Upper lobe of right lung (tissue), 1 donor: ENCODE results near the gene CLCN1. TPM values are rescaled to one million over a fixed set of nuclear protein-coding genes. Genes with fewer than 3 reads are reported as not detected.

Experiments
- ATAC-seq: fragments of 200-7000 bp; cut with Tn5 transposase; one replicate; pipeline ENCODE4 v1.9.1; 2020; ENCODE audit warnings: mild to moderate bottlenecking, moderate library complexity
- DNase-seq: peaks from one replicate; pipeline ENCODE4 v3.0.0-alpha.2; 2020
- H3K27ac ChIP-seq: fragments of 200-600 bp; one replicate; pipeline ENCODE4 v1.8.0; 2022
- H3K27me3 ChIP-seq: fragments of 200-600 bp; one replicate; pipeline ENCODE4 v1.8.0; 2022; ENCODE audit warnings: mild to moderate bottlenecking
- H3K36me3 ChIP-seq: fragments of 200-600 bp; one replicate; pipeline ENCODE4 v1.8.0; 2022
- H3K4me1 ChIP-seq: fragments of 200-600 bp; one replicate; pipeline ENCODE4 v1.8.0; 2022
- H3K4me3 ChIP-seq: fragments of 200-600 bp; one replicate; pipeline ENCODE4 v1.8.0; 2022; ENCODE audit warnings: mild to moderate bottlenecking
- H3K9me3 ChIP-seq: fragments of 200-600 bp; one replicate; pipeline ENCODE4 v1.8.0; 2022
- CTCF ChIP-seq: fragments of 200-600 bp; IDR thresholded peaks from one replicate; pipeline ENCODE4 v1.8.0; 2022; ENCODE audit warnings: antibody characterized with exemption
- intact Hi-C: fragments of 100-400 bp; cut with DNase I; formaldehyde crosslinking; loops from one replicate; pipeline ENCODE4 v1.11.0; 2022
- total RNA-seq: library from RNA; stranded (reverse); fragmentation: NEBNext Ultra II Directional; extraction: Animal tissue kit (Norgen Biotek cat#: 25700); gene quantifications from one replicate; pipeline ENCODE4 v1.2.1, GENCODE V29; 2021
- donor health status: DM: no; HTN: yes; CAD: no; lungs with severe emphysema.

Gene CLCN1
- total RNA-seq, 1 donor from 2014 or later = not detected

GRCh38 chr7:143346018-143346417 is 30.1 kb downstream of the CLCN1 start:
- intact Hi-C loops = no loop called here
- peaks cover 8% of the 10 kb centered on the region for H3K27me3 ChIP-seq

GRCh38 chr7:143347950-143348349 is 32.0 kb downstream of the CLCN1 start:
- peaks cover 8% of the 10 kb centered on the region for H3K27me3 ChIP-seq
- intact Hi-C loops = no loop called here
- H3K27ac ChIP-seq = no peak overlapping the region
- ATAC-seq (no peak), DNase-seq (no peak)
- no peaks in the 10 kb centered on the region for H3K36me3 ChIP-seq
- no peaks in the 10 kb centered on the region for H3K4me1 ChIP-seq
- H3K4me3 ChIP-seq = no peak overlapping the region
- TF ChIP-seq CTCF = no peak
- no peaks in the 10 kb centered on the region for H3K9me3 ChIP-seq

More at GRCh38 chr7:143346018-143346417, 30.1 kb downstream of the CLCN1 start:
- H3K4me1 ChIP-seq = no peaks in the 10 kb centered on the region
- no peaks in the 10 kb centered on the region for H3K9me3 ChIP-seq
- TF ChIP-seq CTCF = no peak
- no peak overlapping the region for H3K4me3 ChIP-seq
- no peaks in the 10 kb centered on the region for H3K36me3 ChIP-seq
- H3K27ac ChIP-seq = no peak overlapping the region
- no peak for DNase-seq
- no peak for ATAC-seq

GRCh38 chr7:143351060-143351459 is 35.1 kb downstream of the CLCN1 start:
- no peak for DNase-seq
- H3K4me3 ChIP-seq = no peak overlapping the region
- TF ChIP-seq CTCF = no peak
- H3K27ac ChIP-seq = no peak overlapping the region
- ATAC-seq = no peak
- H3K36me3 ChIP-seq = no peaks in the 10 kb centered on the region
- H3K27me3 ChIP-seq = no peaks in the 10 kb centered on the region
- no peaks in the 10 kb centered on the region for H3K4me1 ChIP-seq
- intact Hi-C loops = no loop called here
- H3K9me3 ChIP-seq = no peaks in the 10 kb centered on the region

- Histone ChIP-seq H3K4me1 (no peaks in the 10 kb centered on the region), H3K4me3 (no peak overlapping the region), H3K9me3 (no peaks in the 10 kb centered on the region), H3K27me3 (no peaks in the 10 kb centered on the region), H3K27ac (no peak overlapping the region), H3K36me3 (no peaks in the 10 kb centered on the region)
- TF ChIP-seq CTCF = no peak
- DNase-seq (no peak), ATAC-seq (no peak)
- intact Hi-C loops = no loop called here
These were observed 35.7 kb downstream of the CLCN1 start for GRCh38 chr7:143351574-143351973.

- Histone ChIP-seq H3K9me3 (no peaks in the 10 kb centered on the region), H3K4me3 (no peak overlapping the region), H3K4me1 (no peaks in the 10 kb centered on the region), H3K27me3 (no peaks in the 10 kb centered on the region), H3K36me3 (no peaks in the 10 kb centered on the region), H3K27ac (no peak overlapping the region)
- TF ChIP-seq CTCF = no peak
- ATAC-seq (no peak), DNase-seq (no peak)
- intact Hi-C loops = no loop called here
These were observed 36.7 kb downstream of the CLCN1 start for GRCh38 chr7:143352531-143353002.

GRCh38 chr7:143354376-143354775 is 38.5 kb downstream of the CLCN1 start:
- no peaks in the 10 kb centered on the region for H3K9me3 ChIP-seq
- no peaks in the 10 kb centered on the region for H3K4me1 ChIP-seq
- no peak for DNase-seq
- no peak overlapping the region for H3K27ac ChIP-seq
- no peak for ATAC-seq
- TF ChIP-seq CTCF = no peak
- H3K4me3 ChIP-seq = no peak overlapping the region
- H3K27me3 ChIP-seq = no peaks in the 10 kb centered on the region
- no peaks in the 10 kb centered on the region for H3K36me3 ChIP-seq
- intact Hi-C loops = no loop called here
